GM18511 (cell line): ENCODE data around the gene BRI3.

Experiments used
- ATAC-seq: cut with Tn5 transposase; IDR thresholded peaks from one replicate; pipeline ENCODE4 v1.9.1; 2021; ENCODE audit warnings: mild to moderate bottlenecking, moderate library complexity; ENCODE audit not compliant: unreplicated experiment

Gene BRI3

GRCh38 chr7:98285157-98286092, 3.9 kb downstream of the BRI3 start:
- no peak for ATAC-seq

GRCh38 chr7:98286093-98286539, 4.6 kb downstream of the BRI3 start:
- ATAC-seq = no peak

GRCh38 chr7:98286701-98287485, 5.4 kb downstream of the BRI3 start:
- no peak for ATAC-seq

- no peak for ATAC-seq
Measured at GRCh38 chr7:98287486-98287959, 6.0 kb downstream of the BRI3 start.

GRCh38 chr7:98288064-98288823, 6.8 kb downstream of the BRI3 start:
- ATAC-seq = no peak

GRCh38 chr7:98289333-98289875, 7.9 kb downstream of the BRI3 start:
- ATAC-seq = no peak

GRCh38 chr7:98291717-98292116, 10.2 kb downstream of the BRI3 start:
- ATAC-seq = no peak

- no peak for ATAC-seq
Measured at GRCh38 chr7:98293265-98293664, 11.8 kb downstream of the BRI3 start.

- no peak for ATAC-seq
Measured at GRCh38 chr7:98293746-98294145, 12.3 kb downstream of the BRI3 start.

GRCh38 chr7:98294326-98294725, 12.8 kb downstream of the BRI3 start:
- ATAC-seq = no peak

- no peak for ATAC-seq
Measured at GRCh38 chr7:98294798-98295382, 13.4 kb downstream of the BRI3 start.

- no peak for ATAC-seq
Measured at GRCh38 chr7:98295467-98296192, 14.1 kb downstream of the BRI3 start.

GRCh38 chr7:98296833-98297232, 15.3 kb downstream of the BRI3 start:
- ATAC-seq = no peak

GRCh38 chr7:98297626-98298286, 16.3 kb downstream of the BRI3 start:
- ATAC-seq = no peak

GRCh38 chr7:98300595-98301372, 19.3 kb downstream of the BRI3 start:
- ATAC-seq = no peak

GRCh38 chr7:98301693-98302470, 20.4 kb downstream of the BRI3 start:
- ATAC-seq = no peak

GRCh38 chr7:98303176-98303865, 21.8 kb downstream of the BRI3 start:
- ATAC-seq = no peak
